Activated naive CD8-positive, alpha-beta T cell treated with anti-CD3 and anti-CD28 coated beads, Interleukin-2, amount 50 U/mL, for 24 hours (primary cell): Measurements from ENCODE around the gene OR9G4.

Experiments used
- ATAC-seq: fragments of 150-1000 bp; cut with Tn5 transposase; one replicate; pipeline ENCODE4 v1.10.0; 2021
- DNase-seq: peaks from one replicate; pipeline ENCODE4 v3.0.0; 2021
- H3K27ac Mint-ChIP-seq: one replicate; pipeline ENCODE4 v1.8.0; 2021; ENCODE audit warnings: mild to moderate bottlenecking, mixed read lengths
- H3K27me3 Mint-ChIP-seq: one replicate; pipeline ENCODE4 v1.8.0; 2021; ENCODE audit warnings: mixed read lengths
- H3K36me3 Mint-ChIP-seq: one replicate; pipeline ENCODE4 v1.8.0; 2021; ENCODE audit warnings: low read depth, mixed read lengths
- H3K4me1 Mint-ChIP-seq: one replicate; pipeline ENCODE4 v1.8.0; 2021; ENCODE audit warnings: mixed read lengths
- H3K4me3 Mint-ChIP-seq: one replicate; pipeline ENCODE4 v1.8.0; 2021; ENCODE audit warnings: mild to moderate bottlenecking, moderate library complexity, mixed read lengths
- H3K9me3 Mint-ChIP-seq: one replicate; pipeline ENCODE4 v1.8.0; 2021; ENCODE audit warnings: mixed read lengths

Gene OR9G4

DNA sequence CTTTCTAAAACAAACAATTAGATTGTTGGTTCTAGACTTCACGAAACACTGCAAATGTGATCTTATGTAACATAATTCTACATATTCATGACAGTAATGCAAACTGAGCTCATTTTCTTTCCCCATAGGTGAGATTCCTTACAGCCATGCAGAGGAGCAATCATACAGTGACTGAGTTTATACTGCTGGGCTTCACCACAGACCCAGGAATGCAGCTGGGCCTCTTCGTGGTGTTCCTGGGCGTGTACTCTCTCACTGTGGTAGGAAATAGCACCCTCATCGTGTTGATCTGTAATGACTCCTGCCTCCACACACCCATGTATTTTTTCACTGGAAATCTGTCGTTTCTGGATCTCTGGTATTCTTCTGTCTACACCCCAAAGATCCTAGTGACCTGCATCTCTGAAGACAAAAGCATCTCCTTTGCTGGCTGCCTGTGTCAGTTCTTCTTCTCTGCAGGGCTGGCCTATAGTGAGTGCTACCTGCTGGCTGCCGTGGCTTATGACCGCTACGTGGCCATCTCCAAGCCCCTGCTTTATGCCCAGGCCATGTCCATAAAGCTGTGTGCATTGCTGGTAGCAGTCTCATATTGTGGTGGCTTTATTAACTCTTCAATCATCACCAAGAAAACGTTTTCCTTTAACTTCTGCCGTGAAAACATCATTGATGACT is 48.1 kb downstream of the OR9G4 start:
- no peak overlapping the region for H3K4me3 Mint-ChIP-seq
- ATAC-seq (peak; percentile 33), DNase-seq (no peak)
- peaks cover 4% of the 10 kb centered on the region for H3K9me3 Mint-ChIP-seq
- no peaks in the 10 kb centered on the region for H3K27me3 Mint-ChIP-seq
- H3K27ac Mint-ChIP-seq = no peak overlapping the region
- H3K36me3 Mint-ChIP-seq = no peaks in the 10 kb centered on the region
- no peaks in the 10 kb centered on the region for H3K4me1 Mint-ChIP-seq

DNA sequence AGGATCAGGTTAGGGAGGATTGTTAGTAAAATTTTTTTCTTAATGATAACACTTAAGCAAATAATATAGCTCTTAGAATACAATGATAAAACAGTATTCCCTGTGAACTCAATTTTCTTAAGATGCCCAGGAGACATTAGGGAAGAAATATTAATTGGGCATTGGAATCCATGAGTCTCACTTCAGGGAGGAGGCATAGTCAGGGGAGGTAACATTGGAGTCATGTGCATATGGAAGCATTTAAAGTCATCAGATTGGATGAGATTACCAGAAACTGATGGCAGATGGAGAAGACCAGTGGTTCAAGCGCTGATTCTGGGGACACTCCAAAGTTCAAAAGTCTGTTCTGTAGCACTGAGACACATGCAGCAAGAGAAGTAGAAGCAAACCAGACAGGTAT is 49.7 kb downstream of the OR9G4 start, which contains the start of gene OR9G1:
Gene OR9G1 (plus strand): TSS at position 301 of the 400 bp plus-strand sequence. CDS start 1,293 bp downstream, outside the sequence.
- no peak within 1 kb of the TSS for H3K27ac Mint-ChIP-seq
- ATAC-seq (no peak), DNase-seq (no peak)
- no peak within 1 kb of the TSS for H3K4me3 Mint-ChIP-seq
- peaks cover 4% of the 10 kb centered on the region for H3K9me3 Mint-ChIP-seq
- no peaks in the 10 kb centered on the region for H3K36me3 Mint-ChIP-seq
- H3K27me3 Mint-ChIP-seq = no peaks in the 10 kb centered on the region
- H3K4me1 Mint-ChIP-seq = no peaks in the 10 kb centered on the region

DNA sequence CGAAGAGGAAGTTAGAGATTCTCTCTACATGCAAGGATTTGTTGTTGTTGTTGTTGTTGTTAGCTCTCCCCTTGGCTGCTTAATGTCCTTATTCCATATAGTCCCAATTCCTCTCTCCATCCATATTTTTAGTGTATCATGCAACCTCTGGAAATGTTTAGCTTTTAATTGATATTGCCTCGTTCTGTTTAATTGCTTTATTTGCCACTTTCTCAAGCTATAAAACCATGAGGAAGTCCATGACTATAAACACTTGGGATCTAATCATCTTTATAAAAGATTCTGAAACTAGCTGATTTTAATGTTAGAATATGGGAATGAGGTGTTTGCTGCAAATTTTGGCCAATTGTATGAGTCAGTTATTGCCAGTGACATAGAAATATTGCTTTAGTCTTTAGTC is 55.1 kb downstream of the OR9G4 start:
- Mint-ChIP-seq H3K4me3 (no peak overlapping the region), H3K4me1 (no peaks in the 10 kb centered on the region), H3K27me3 (no peaks in the 10 kb centered on the region), H3K9me3 (peaks cover 4% of the 10 kb centered on the region), H3K36me3 (no peaks in the 10 kb centered on the region), H3K27ac (no peak overlapping the region)
- no peak for DNase-seq
- ATAC-seq = no peak
